Activated CD8-positive, alpha-beta T cell treated with anti-CD3 and anti-CD28 coated beads for 36 hours (primary cell): ENCODE measurements around the gene DBH. TPM values are rescaled to one million over a fixed set of nuclear protein-coding genes. Genes with fewer than 3 reads are reported as not detected.

ENCODE experiments used
- ATAC-seq: fragments of 200-7000 bp; cut with Tn5 transposase; one replicate; pipeline ENCODE4 v1.10.0; 2021; ENCODE audit warnings: mild to moderate bottlenecking, moderate library complexity
- CTCF ChIA-PET: fragments of 350-600 bp; sonication (Branson Sonifier 250); formaldehyde crosslinking; loops from one replicate; lab custom pipeline; 2021; ENCODE audit warnings: antibody characterized with exemption; lab: Charles Lee
- POLR2A ChIA-PET: fragments of 350-600 bp; sonication (Branson Sonifier 250); formaldehyde crosslinking; loops from one replicate; lab custom pipeline; 2021; ENCODE audit warnings: antibody characterized with exemption; lab: Charles Lee
- DNase-seq: peaks from one replicate; pipeline ENCODE4 v3.0.0-alpha.2; 2020
- H3K27ac Mint-ChIP-seq: one replicate; pipeline ENCODE4 v1.8.0; 2021; ENCODE audit warnings: mild to moderate bottlenecking, mixed read lengths
- H3K27me3 Mint-ChIP-seq: one replicate; pipeline ENCODE4 v1.8.0; 2021; ENCODE audit warnings: mixed read lengths
- H3K36me3 Mint-ChIP-seq: one replicate; pipeline ENCODE4 v1.8.0; 2021; ENCODE audit warnings: low read depth, mixed read lengths
- H3K4me1 Mint-ChIP-seq: one replicate; pipeline ENCODE4 v1.8.0; 2021; ENCODE audit warnings: low read depth, mixed read lengths
- H3K4me3 Mint-ChIP-seq: one replicate; pipeline ENCODE4 v1.8.0; 2021; ENCODE audit warnings: mild to moderate bottlenecking, moderate library complexity, mixed read lengths
- H3K9me3 Mint-ChIP-seq: one replicate; pipeline ENCODE4 v1.8.0; 2021; ENCODE audit warnings: mixed read lengths
- intact Hi-C: fragments of 100-400 bp; cut with micrococcal nuclease; formaldehyde crosslinking; loops from one replicate; pipeline ENCODE4 v1.10.0; 2022
- total RNA-seq, 2 experiments: library from RNA; stranded (reverse); gene quantifications; one replicate each; pipeline ENCODE4 v1.2.3, GENCODE V29; 2021
- TF ChIP-seq, protein P1 (sequence below): fragments of 200-600 bp; IDR thresholded peaks from one replicate; pipeline ENCODE4 v1.8.0; 2022; ENCODE audit warnings: antibody characterized with exemption, mild to moderate bottlenecking

Gene DBH
- total RNA-seq, 2 experiments from 2014 or later: not detected

DNA sequence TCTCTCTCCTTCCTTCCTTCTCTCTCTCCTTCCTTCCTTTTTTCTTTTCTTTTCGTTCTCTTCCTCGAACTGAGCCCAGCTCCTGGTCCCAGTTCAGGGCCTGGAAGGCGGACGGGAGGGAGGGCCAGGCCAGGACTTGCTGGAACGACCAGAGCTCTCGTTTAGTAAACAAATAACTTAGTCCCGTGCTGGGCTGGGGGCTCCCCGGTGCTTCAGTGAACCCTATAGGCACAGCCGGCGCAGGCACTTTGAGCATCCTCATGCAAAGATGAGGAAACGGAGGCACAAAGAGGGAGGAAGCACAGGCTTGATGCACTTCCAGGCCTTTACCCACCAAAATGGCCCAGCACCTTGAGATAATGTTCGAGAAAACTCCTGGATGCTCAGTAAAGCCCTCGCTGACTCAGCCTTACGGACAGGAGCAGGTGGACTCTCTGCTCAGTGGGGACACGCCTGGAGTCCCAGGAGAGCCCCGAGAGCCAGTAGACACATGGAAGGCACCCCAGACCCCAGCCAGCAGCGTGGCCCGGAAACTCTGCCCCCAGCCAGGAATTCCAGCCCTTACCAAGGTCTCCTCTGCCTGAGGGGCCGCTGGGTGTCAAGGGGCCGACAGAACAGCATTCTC is 45.8 kb upstream of the DBH start:
- CTCF ChIA-PET: interaction anchor here (0.7 to 2.5 kb wide), 16 partner anchors 10 to 153 kb away, joined by 3 to 12 read pairs (median 4); partner anchors contain the start of genes DBH and SARDH
- intact Hi-C loops: no loop called here

DNA sequence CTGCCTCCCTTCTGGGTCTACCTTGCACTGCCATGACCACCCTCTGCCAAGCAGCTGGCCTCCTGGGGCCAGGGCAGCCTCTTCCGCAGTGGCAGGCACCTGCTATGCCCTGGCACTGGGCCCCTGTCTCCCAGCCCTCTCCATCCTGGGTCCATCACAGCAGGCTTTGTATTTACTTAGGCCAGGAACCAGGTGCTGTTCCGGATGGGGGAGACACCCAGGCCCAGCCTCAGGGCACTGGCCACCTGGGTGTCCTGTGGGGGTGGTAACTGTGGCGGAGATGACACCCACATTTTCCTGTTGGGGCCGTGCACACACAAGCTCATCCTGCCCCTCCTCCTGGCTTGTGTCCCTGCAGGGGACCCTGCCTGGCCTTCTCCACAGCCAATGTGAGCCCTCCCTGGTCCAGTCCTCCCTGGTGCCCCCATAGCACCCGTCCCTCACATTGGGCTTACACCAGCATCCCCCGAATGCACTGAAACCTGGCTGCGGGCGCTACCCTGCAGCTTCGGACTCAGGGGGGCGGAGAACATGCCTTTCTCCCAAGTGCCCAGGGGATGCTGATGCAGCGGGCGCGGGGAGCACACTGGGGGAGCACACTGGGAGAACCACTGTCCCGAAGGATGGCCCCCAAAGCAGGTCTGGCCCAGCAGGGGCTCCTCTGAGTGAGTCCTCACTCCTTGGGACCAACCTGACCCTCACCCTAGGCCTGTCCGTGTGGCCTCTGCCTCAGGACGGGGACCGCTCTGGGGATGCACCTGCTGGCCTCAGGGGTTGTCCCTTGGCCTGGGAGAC is 44.9 kb upstream of the DBH start:
- ATAC-seq: no peak
- ChIA-PET CTCF (interaction anchor here (0.7 to 2.5 kb wide), 2 partner anchors 10 to 68 kb away, joined by 3 to 8 read pairs; no protein-coding TSS in a partner anchor), POLR2A (no interaction called here)
- TF ChIP-seq, protein P1, sequence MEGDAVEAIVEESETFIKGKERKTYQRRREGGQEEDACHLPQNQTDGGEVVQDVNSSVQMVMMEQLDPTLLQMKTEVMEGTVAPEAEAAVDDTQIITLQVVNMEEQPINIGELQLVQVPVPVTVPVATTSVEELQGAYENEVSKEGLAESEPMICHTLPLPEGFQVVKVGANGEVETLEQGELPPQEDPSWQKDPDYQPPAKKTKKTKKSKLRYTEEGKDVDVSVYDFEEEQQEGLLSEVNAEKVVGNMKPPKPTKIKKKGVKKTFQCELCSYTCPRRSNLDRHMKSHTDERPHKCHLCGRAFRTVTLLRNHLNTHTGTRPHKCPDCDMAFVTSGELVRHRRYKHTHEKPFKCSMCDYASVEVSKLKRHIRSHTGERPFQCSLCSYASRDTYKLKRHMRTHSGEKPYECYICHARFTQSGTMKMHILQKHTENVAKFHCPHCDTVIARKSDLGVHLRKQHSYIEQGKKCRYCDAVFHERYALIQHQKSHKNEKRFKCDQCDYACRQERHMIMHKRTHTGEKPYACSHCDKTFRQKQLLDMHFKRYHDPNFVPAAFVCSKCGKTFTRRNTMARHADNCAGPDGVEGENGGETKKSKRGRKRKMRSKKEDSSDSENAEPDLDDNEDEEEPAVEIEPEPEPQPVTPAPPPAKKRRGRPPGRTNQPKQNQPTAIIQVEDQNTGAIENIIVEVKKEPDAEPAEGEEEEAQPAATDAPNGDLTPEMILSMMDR: no peak
- DNase-seq: no peak
- H3K4me3 Mint-ChIP-seq: no peak overlapping the region
- peaks cover 2% of the 10 kb centered on the region for H3K9me3 Mint-ChIP-seq
- no peaks in the 10 kb centered on the region for H3K36me3 Mint-ChIP-seq
- H3K4me1 Mint-ChIP-seq: no peaks in the 10 kb centered on the region
- intact Hi-C loops: no loop called here
- no peaks in the 10 kb centered on the region for H3K27me3 Mint-ChIP-seq
- no peak overlapping the region for H3K27ac Mint-ChIP-seq

More for the DNA sequence above, 45.8 kb upstream of the DBH start:
- no peak overlapping the region for H3K4me3 Mint-ChIP-seq
- H3K9me3 Mint-ChIP-seq: peaks cover 2% of the 10 kb centered on the region
- TF ChIP-seq, protein P1: no peak
- POLR2A ChIA-PET: no interaction called here
- no peaks in the 10 kb centered on the region for H3K4me1 Mint-ChIP-seq
- H3K27me3 Mint-ChIP-seq: peaks cover 7% of the 10 kb centered on the region
- no peak overlapping the region for H3K27ac Mint-ChIP-seq
- DNase-seq: no peak
- ATAC-seq: no peak
- no peaks in the 10 kb centered on the region for H3K36me3 Mint-ChIP-seq

DNA sequence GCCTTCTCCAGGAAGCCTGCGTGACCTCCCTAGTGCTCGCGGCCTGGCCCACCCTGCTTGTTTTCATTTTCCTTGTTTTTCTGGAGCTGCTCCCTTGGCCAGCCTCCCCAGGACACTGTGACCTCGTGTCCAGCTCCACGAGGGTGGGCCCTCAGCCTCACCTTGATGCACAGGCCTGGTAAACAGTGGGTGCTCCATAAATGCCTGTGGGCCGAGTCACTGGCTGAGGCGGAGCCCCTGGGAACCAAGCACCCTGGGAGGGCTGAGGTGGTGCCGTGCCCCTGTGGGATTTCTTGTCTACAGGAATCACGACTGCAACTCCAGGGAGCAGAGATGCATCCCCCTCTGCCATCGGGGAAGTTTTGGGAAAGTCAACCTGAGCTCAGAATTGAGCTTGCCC is 44.2 kb upstream of the DBH start:
- Mint-ChIP-seq H3K27me3 (no peaks in the 10 kb centered on the region), H3K36me3 (no peaks in the 10 kb centered on the region), H3K27ac (no peak overlapping the region), H3K4me3 (no peak overlapping the region), H3K9me3 (peaks cover 6% of the 10 kb centered on the region), H3K4me1 (no peaks in the 10 kb centered on the region)
- CTCF ChIA-PET: interaction anchor here (0.8 kb wide), 1 partner anchor 189 kb away, joined by 3 read pairs; no protein-coding TSS in a partner anchor
- intact Hi-C loops: no loop called here
- POLR2A ChIA-PET: no interaction called here
- DNase-seq: no peak
- TF ChIP-seq, protein P1: no peak
- ATAC-seq: no peak

DNA sequence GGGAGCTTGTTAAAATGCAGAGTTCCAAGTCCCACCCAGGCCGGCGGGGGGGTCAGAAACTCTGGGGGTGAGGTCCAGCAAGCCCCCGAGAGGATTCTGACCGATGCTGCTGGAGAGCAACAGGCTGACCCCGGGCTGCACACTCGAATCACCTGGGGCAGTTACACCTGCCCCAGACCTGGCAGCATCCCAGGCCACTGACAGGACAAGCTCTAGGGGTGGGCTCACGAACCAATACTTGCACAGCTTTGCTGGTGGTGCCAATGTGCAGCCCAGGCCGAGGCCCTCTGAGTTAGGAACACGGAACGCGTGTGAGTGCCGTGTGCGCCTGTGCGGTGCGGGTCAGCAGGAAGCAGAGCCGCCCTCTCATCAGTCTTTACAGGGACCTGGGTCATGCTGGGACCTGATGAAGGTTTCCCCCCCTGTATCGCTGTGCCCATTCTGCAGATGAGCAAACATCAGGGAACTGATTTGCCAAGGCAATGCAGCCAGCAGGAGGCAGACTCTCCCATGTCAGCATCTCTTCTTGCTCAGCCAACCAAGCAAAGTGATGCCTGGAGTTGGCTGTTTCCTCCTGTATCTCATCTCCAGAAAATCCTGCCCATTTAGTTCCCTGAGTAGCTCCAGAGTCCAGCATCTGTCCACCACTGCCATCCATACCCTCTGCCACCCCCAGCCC is 43.3 kb upstream of the DBH start:
- Mint-ChIP-seq H3K9me3 (peaks cover 14% of the 10 kb centered on the region), H3K4me3 (no peak overlapping the region), H3K4me1 (no peaks in the 10 kb centered on the region), H3K27ac (no peak overlapping the region), H3K27me3 (no peaks in the 10 kb centered on the region), H3K36me3 (no peaks in the 10 kb centered on the region)
- ChIA-PET CTCF (interaction anchor here (0.8 to 1.3 kb wide), 3 partner anchors 11 to 188 kb away, joined by 3 read pairs; no protein-coding TSS in a partner anchor), POLR2A (no interaction called here)
- ATAC-seq (no peak), DNase-seq (peak; percentile 31)
- intact Hi-C loops: no loop called here
- TF ChIP-seq, protein P1: no peak
